H1 (cell line): ENCODE results near the gene CFHR3. TPM values are rescaled to one million over a fixed set of nuclear protein-coding genes. Genes with fewer than 3 reads are reported as not detected.

Source experiments
- CTCF ChIA-PET: fragments of 300-600 bp; sonication (Branson Sonifier 250); formaldehyde crosslinking; loops from one replicate; lab custom pipeline; 2021; ENCODE audit not compliant: partially characterized antibody; lab: Charles Lee
- POLR2A ChIA-PET: fragments of 300-600 bp; sonication (Branson Sonifier 250); formaldehyde crosslinking; loops from one replicate; lab custom pipeline; 2021; ENCODE audit warnings: inconsistent platforms; ENCODE audit not compliant: partially characterized antibody; lab: Charles Lee
- DNase-seq, 2 experiments: peaks; one replicate each; pipeline versions ENCODE4 v3.0.0 to v3.0.0-alpha.2; 2010 to 2022; ENCODE audit warnings: low spot score in 2 of 2, low read depth in 1 of 2, mixed read lengths in 1 of 2
- FAIRE-seq: peaks from 2 replicates; lab custom pipeline; 2011; peaks lifted over from hg19 to GRCh38; lab: Jason Lieb, UNC
- H2AFZ ChIP-seq: 2 replicates; pipeline ENCODE4 v1.8.1; 2012; ENCODE audit warnings: low read length, inconsistent platforms
- H2AK5ac ChIP-seq: 2 replicates; pipeline ENCODE4 v1.6.1; 2013; ENCODE audit warnings: low read depth, low read length
- H2BK120ac ChIP-seq: replicated peaks from 2 replicates; pipeline ENCODE3; 2013; ENCODE audit warnings: low read depth, low read length, inconsistent platforms
- H2BK12ac ChIP-seq: 2 replicates; pipeline ENCODE4 v1.6.1; 2013; ENCODE audit warnings: low read depth, low read length
- H2BK15ac ChIP-seq: 2 replicates; pipeline ENCODE4 v1.6.1; 2013; ENCODE audit warnings: low read length
- H2BK20ac ChIP-seq: 2 replicates; pipeline ENCODE4 v1.6.1; 2013; ENCODE audit warnings: low read length
- H2BK5ac ChIP-seq: 2 replicates; pipeline ENCODE4 v1.6.1; 2013; ENCODE audit warnings: low read depth, low read length
- H3K14ac ChIP-seq: 2 replicates; pipeline ENCODE4 v1.6.1; 2013; ENCODE audit warnings: inconsistent platforms; ENCODE audit not compliant: insufficient read length
- H3K18ac ChIP-seq: 2 replicates; pipeline ENCODE4 v1.6.1; 2013; ENCODE audit warnings: low read length; ENCODE audit errors: extremely low read depth
- H3K23ac ChIP-seq: 2 replicates; pipeline ENCODE4 v1.6.1; 2013; ENCODE audit warnings: inconsistent platforms; ENCODE audit not compliant: insufficient read length
- H3K23me2 ChIP-seq: 2 replicates; pipeline ENCODE4 v1.6.1; 2013; ENCODE audit warnings: low read depth, low read length
- H3K27ac ChIP-seq: 2 replicates; pipeline ENCODE4 v1.6.1; 2011; ENCODE audit warnings: low read depth, low read length, inconsistent platforms
- H3K27me3 ChIP-seq, 4 experiments: replicated peaks in 1 of 4; 1 replicate in 1 of 4; 2 replicates in 3 of 4; pipeline versions ENCODE4 v1.6.1 to v1.8.1; 2011 to 2013; ENCODE audit warnings: low read length in 3 of 4, mild to moderate bottlenecking in 3 of 4, inconsistent platforms in 2 of 4, mixed read lengths in 2 of 4, moderate library complexity in 1 of 4; ENCODE audit not compliant: control insufficient read depth in 3 of 4, insufficient read depth in 3 of 4; ENCODE audit errors: extremely low read depth in 1 of 4
- H3K36me3 ChIP-seq, 4 experiments: 2 replicates each; pipeline versions ENCODE4 v1.6.1 to v1.8.1; 2011 to 2013; ENCODE audit warnings: mild to moderate bottlenecking in 4 of 4, low read length in 3 of 4, moderate library complexity in 2 of 4, control low read depth in 1 of 4, inconsistent platforms in 1 of 4; ENCODE audit not compliant: insufficient read depth in 4 of 4, control insufficient read depth in 2 of 4
- H3K4ac ChIP-seq: replicated peaks from 2 replicates; pipeline ENCODE3; 2013; ENCODE audit warnings: low read length, low read depth, mixed read lengths, inconsistent platforms; ENCODE audit not compliant: insufficient read length
- H3K4me1 ChIP-seq, 4 experiments: replicated peaks in 1 of 4; 1 replicate in 1 of 4; 2 replicates in 3 of 4; pipeline versions ENCODE4 v1.6.1 to v1.8.1; 2011 to 2013; ENCODE audit warnings: low read length in 3 of 4, inconsistent platforms in 2 of 4, mixed read lengths in 1 of 4; ENCODE audit not compliant: insufficient read depth in 4 of 4, control insufficient read depth in 3 of 4
- H3K4me2 ChIP-seq, 2 experiments: 2 replicates each; pipeline versions ENCODE4 v1.6.1 to v1.8.1; 2011 to 2013; ENCODE audit warnings: low read depth in 2 of 2, low read length in 2 of 2, control low read depth in 1 of 2, inconsistent platforms in 1 of 2, mild to moderate bottlenecking in 1 of 2; ENCODE audit not compliant: insufficient read depth in 1 of 2
- H3K4me3 ChIP-seq, 4 experiments: fragments of 200-600, 300-600 bp in 1 of 4; sonication (generic), shearing (Covaris generic), sonication (Bioruptor Twin) in 1 of 4; 2 replicates each; pipeline versions ENCODE4 v1.5.1 to v1.8.1; 2011 to 2016; ENCODE audit warnings: low read length in 4 of 4, low read depth in 3 of 4, control low read depth in 2 of 4, inconsistent platforms in 2 of 4, mild to moderate bottlenecking in 2 of 4, mixed read lengths in 1 of 4, moderate library complexity in 1 of 4; ENCODE audit not compliant: insufficient read depth in 2 of 4; ENCODE audit errors: extremely low read depth in 1 of 4
- H3K56ac ChIP-seq: replicated peaks from 2 replicates; pipeline ENCODE3; 2013; ENCODE audit warnings: low read depth, mild to moderate bottlenecking, mixed read lengths, low read length, inconsistent platforms; ENCODE audit not compliant: insufficient read length
- H3K79me1 ChIP-seq: 2 replicates; pipeline ENCODE4 v1.6.1; 2013; ENCODE audit warnings: low read depth, low read length, control low read depth
- H3K79me2 ChIP-seq, 2 experiments: 2 replicates each; pipeline versions ENCODE4 v1.6.1 to v1.8.1; 2012 to 2013; ENCODE audit warnings: low read length in 2 of 2, mild to moderate bottlenecking in 2 of 2, inconsistent platforms in 1 of 2; ENCODE audit not compliant: insufficient read depth in 2 of 2, control insufficient read depth in 1 of 2
- H3K9ac ChIP-seq, 4 experiments: replicated peaks in 1 of 4; 1 replicate in 1 of 4; 2 replicates in 3 of 4; pipeline versions ENCODE4 v1.6.1 to v1.8.1; 2011 to 2013; ENCODE audit warnings: low read depth in 3 of 4, low read length in 3 of 4, control low read depth in 2 of 4, mild to moderate bottlenecking in 2 of 4, moderate library complexity in 2 of 4, inconsistent platforms in 1 of 4; ENCODE audit errors: extremely low read depth in 1 of 4
- H3K9me3 ChIP-seq, 2 experiments: 2 replicates each; pipeline versions ENCODE4 v1.6.1 to v1.8.1; 2012 to 2013; ENCODE audit warnings: mild to moderate bottlenecking in 2 of 2, moderate library complexity in 2 of 2, control low read depth in 1 of 2, inconsistent platforms in 1 of 2, low read depth in 1 of 2, low read length in 1 of 2, mixed read lengths in 1 of 2; ENCODE audit not compliant: insufficient read depth in 2 of 2
- H4K20me1 ChIP-seq, 2 experiments: replicated peaks in 1 of 2; 2 replicates each; pipeline versions ENCODE3 to v1.8.1; 2011 to 2013; ENCODE audit warnings: inconsistent platforms in 2 of 2, low read length in 2 of 2, mild to moderate bottlenecking in 1 of 2; ENCODE audit not compliant: insufficient read depth in 2 of 2, control insufficient read depth in 1 of 2
- H4K5ac ChIP-seq: 2 replicates; pipeline ENCODE4 v1.6.1; 2013; ENCODE audit warnings: low read length, low read depth, mixed read lengths, inconsistent platforms; ENCODE audit not compliant: insufficient read length
- H4K8ac ChIP-seq: 2 replicates; pipeline ENCODE4 v1.8.0; 2013; ENCODE audit warnings: mild to moderate bottlenecking, moderate library complexity, low read length, inconsistent platforms; ENCODE audit not compliant: insufficient read depth; ENCODE audit errors: extremely low read depth
- H4K91ac ChIP-seq: replicated peaks from 2 replicates; pipeline ENCODE3; 2013; ENCODE audit warnings: low read length, mixed read lengths, inconsistent platforms; ENCODE audit not compliant: insufficient read length
- CBX5 ChIP-seq: fragments of 300-800, 300-1000 bp; sonication (generic); IDR thresholded peaks from 2 replicates; pipeline ENCODE4 v1.7.1; 2016; ENCODE audit warnings: antibody characterized with exemption, low read length, low read depth
- CBX8 ChIP-seq: fragments of 300-800, 300-1000 bp; sonication (generic); IDR thresholded peaks from 2 replicates; pipeline ENCODE4 v1.7.1; 2016; ENCODE audit warnings: low read depth, low read length, borderline replicate concordance
- GABPA ChIP-seq: IDR thresholded peaks from 2 replicates; pipeline ENCODE4 v1.6.1; 2011; ENCODE audit warnings: mild to moderate bottlenecking, low read length, moderate library complexity, borderline replicate concordance; ENCODE audit not compliant: insufficient read depth
- GTF2F1 ChIP-seq: IDR thresholded peaks from 2 replicates; pipeline ENCODE4 v1.6.1; 2012; ENCODE audit warnings: low read depth, low read length, improper control_type of control experiment, borderline replicate concordance
- PHF8 ChIP-seq: fragments of 200-600 bp; sonication (generic); conservative IDR thresholded peaks from 2 replicates; pipeline ENCODE4 v1.7.1; 2012; ENCODE audit warnings: low read depth, mild to moderate bottlenecking, inconsistent platforms, low read length, moderate library complexity
- RXRA ChIP-seq: IDR thresholded peaks from 2 replicates; pipeline ENCODE4 v1.6.1; 2011; ENCODE audit warnings: low read depth, mild to moderate bottlenecking, low read length, moderate library complexity; ENCODE audit not compliant: insufficient read depth
- SAP30 ChIP-seq: fragments of 300-600 bp; sonication (generic); IDR thresholded peaks from 2 replicates; pipeline ENCODE4 v1.7.1; 2012; ENCODE audit warnings: low read length, moderate library complexity, mild to moderate bottlenecking, inconsistent platforms; ENCODE audit not compliant: insufficient read depth, insufficient replicate concordance
- SP1 ChIP-seq: IDR thresholded peaks from 2 replicates; pipeline ENCODE4 v1.6.1; 2011; ENCODE audit warnings: low read depth, low read length
- TAF7 ChIP-seq: optimal IDR thresholded peaks from 2 replicates; pipeline ENCODE3; 2011; ENCODE audit warnings: low read depth, mild to moderate bottlenecking, inconsistent platforms, low read length, moderate library complexity, borderline replicate concordance
- YY1 ChIP-seq: IDR thresholded peaks from 2 replicates; pipeline ENCODE4 v1.6.1; 2011; ENCODE audit warnings: low read depth, mild to moderate bottlenecking, low read length
- WGBS, 2 experiments: shearing (Covaris generic) in 1 of 2; methylation state at CpG; one replicate each; pipeline versions ENCODE4 v1.1.6 to v1.1.7; 2013 to 2015; ENCODE audit warnings: low lambda C conversion rate in 2 of 2, mixed read lengths in 2 of 2, inconsistent platforms in 1 of 2, low coverage in 1 of 2, missing lambda C conversion rate in 1 of 2; ENCODE audit not compliant: insufficient replicate concordance in 2 of 2, insufficient coverage in 1 of 2, insufficient read length in 1 of 2; ENCODE audit errors: extremely low coverage in 1 of 2, missing lambda C conversion rate in 1 of 2; 5-methylcytosine and 5-hydroxymethylcytosine counted together
- polyA plus RNA-seq, 7 experiments: library from polyadenylated mRNA; depleted of rRNA in 3 of 7; stranded (reverse) in 5 of 7; unstranded in 2 of 7; fragments of >200 nt in 5 of 7; fragments of 200-250 nt in 2 of 7; gene quantifications; 1 replicate in 5 of 7; 2 replicates in 1 of 7; 4 replicates in 1 of 7; pipeline versions ENCODE4 v1.2.1 to v1.2.3, GENCODE V29; 2011 to 2013; ENCODE audit warnings: missing spikeins in 2 of 7, mixed read lengths in 2 of 7
- total RNA-seq: library from RNA; stranded (reverse); fragmentation: NEBNext Ultra II Directional; extraction: Animal tissue kit (Norgen Biotek cat#: 25700); gene quantifications from 2 replicates; pipeline ENCODE4 v1.2.1, GENCODE V29; 2021
- TF ChIP-seq, protein P1 (sequence below): IDR thresholded peaks from 2 replicates; pipeline ENCODE4 v1.6.1; 2011; ENCODE audit warnings: low read depth, mild to moderate bottlenecking, low read length; ENCODE audit not compliant: insufficient read depth
- TF ChIP-seq, protein P2 (sequence below): IDR thresholded peaks from 2 replicates; pipeline ENCODE4 v1.6.1; 2012; ENCODE audit warnings: low read length, inconsistent platforms

The CFHR3 gene
- total and polyA plus RNA-seq, 2 of the 8 experiments (the other 6 are each of a cell fraction or from before 2014, with no cell fraction given): 0.20 to 0.52 TPM

DNA sequence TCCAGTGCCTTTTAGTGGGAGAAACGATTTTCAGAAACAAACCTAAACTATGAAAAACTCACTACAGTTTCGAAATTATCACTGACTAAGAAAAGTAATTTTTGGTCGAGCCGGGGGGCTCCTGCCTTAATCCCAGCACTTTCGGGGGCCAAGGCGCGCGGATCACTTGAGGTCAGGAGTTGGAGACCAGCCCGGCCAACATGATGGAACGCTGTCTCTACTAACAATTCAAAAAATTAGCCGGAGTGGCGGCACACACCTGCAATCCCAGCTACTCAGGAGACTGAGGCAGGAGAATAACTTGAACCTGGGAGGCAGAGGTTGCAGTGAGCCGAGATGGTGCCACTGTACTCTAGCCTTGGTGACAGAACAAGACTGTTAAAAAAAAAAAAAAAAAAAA, 3.0 kb downstream of the CFHR3 start:
- Histone ChIP-seq H4K5ac (no peak overlapping the region), H3K18ac (no peak overlapping the region), H4K91ac (no peak overlapping the region), H2BK5ac (no peak overlapping the region), H3K79me2 (no peaks in the 10 kb centered on the region), H3K23me2 (no peaks in the 10 kb centered on the region), H4K20me1 (no peaks in the 10 kb centered on the region), H3K27ac (no peak overlapping the region), H2BK20ac (no peak overlapping the region), H2AFZ (no peak overlapping the region), H3K79me1 (no peaks in the 10 kb centered on the region), H3K14ac (no peak overlapping the region), H3K56ac (no peak overlapping the region), H3K4ac (no peak overlapping the region), H3K23ac (no peak overlapping the region), H4K8ac (no peak overlapping the region), H2BK120ac (no peak overlapping the region), H3K4me1 (no peaks in the 10 kb centered on the region), H3K36me3 (no peaks in the 10 kb centered on the region), H2BK15ac (no peak overlapping the region), H2AK5ac (no peak overlapping the region), H3K27me3 (no peaks in the 10 kb centered on the region), H3K9ac (no peak overlapping the region), H3K4me3 (no peak overlapping the region), H2BK12ac (no peak overlapping the region), H3K9me3 (no peaks in the 10 kb centered on the region), H3K4me2 (no peak overlapping the region)
- WGBS, 2 experiments: 100% methylated on average over 13 of the region's 13 CpGs; no CpG with 5 or more reads in 1 of the 2 experiments
- CTCF ChIA-PET: interaction anchor here (0.6 kb wide), 1 partner anchor 404 kb away, joined by 3 read pairs; no protein-coding TSS in a partner anchor
- POLR2A ChIA-PET: no interaction called here
- no peak for DNase-seq
- FAIRE-seq: no peak
- TF ChIP-seq RXRA (no peak), PHF8 (no peak), CBX5 (no peak), TAF7 (no peak), YY1 (no peak), GABPA (no peak), SP1 (no peak), SAP30 (no peak), CBX8 (no peak), GTF2F1 (no peak)
- TF ChIP-seq, protein P1, sequence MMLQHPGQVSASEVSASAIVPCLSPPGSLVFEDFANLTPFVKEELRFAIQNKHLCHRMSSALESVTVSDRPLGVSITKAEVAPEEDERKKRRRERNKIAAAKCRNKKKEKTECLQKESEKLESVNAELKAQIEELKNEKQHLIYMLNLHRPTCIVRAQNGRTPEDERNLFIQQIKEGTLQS: no peak
- TF ChIP-seq, protein P2, sequence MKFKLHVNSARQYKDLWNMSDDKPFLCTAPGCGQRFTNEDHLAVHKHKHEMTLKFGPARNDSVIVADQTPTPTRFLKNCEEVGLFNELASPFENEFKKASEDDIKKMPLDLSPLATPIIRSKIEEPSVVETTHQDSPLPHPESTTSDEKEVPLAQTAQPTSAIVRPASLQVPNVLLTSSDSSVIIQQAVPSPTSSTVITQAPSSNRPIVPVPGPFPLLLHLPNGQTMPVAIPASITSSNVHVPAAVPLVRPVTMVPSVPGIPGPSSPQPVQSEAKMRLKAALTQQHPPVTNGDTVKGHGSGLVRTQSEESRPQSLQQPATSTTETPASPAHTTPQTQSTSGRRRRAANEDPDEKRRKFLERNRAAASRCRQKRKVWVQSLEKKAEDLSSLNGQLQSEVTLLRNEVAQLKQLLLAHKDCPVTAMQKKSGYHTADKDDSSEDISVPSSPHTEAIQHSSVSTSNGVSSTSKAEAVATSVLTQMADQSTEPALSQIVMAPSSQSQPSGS: no peak
